ENCODE measurements around the gene STK32C. TPM values are rescaled to one million over a fixed set of nuclear protein-coding genes. Genes with fewer than 3 reads are reported as not detected.

Gene STK32C
- total RNA-seq, 1 donor from 2014 or later: 13.8 TPM

- ATAC-seq (ENCODE audit: low read depth) (no peak), DNase-seq (no peak)
- ChIA-PET CTCF (no interaction called here), POLR2A (no interaction called here)
- Mint-ChIP-seq H3K9me3 (no peaks in the 10 kb centered on the region), H3K4me1 (no peaks in the 10 kb centered on the region), H3K36me3 (ENCODE audit: low read depth) (no peaks in the 10 kb centered on the region), H3K27ac (no peak overlapping the region), H3K27me3 (no peaks in the 10 kb centered on the region), H3K4me3 (no peak overlapping the region)
- intact Hi-C loops (cut with micrococcal nuclease): no loop called here
- no peak for TF ChIP-seq CTCF (IDR thresholded peaks at IDR 0.05)
These were observed 111.3 kb downstream of the STK32C start for GRCh38 chr10:132196178-132197113.

GRCh38 chr10:132195366-132196075, 112.2 kb downstream of the STK32C start:
- DNase-seq (no peak), ATAC-seq (ENCODE audit: low read depth) (no peak)
- no peak for TF ChIP-seq CTCF (IDR thresholded peaks at IDR 0.05)
- CTCF ChIA-PET: no interaction called here
- Mint-ChIP-seq H3K36me3 (ENCODE audit: low read depth) (no peaks in the 10 kb centered on the region), H3K9me3 (peaks cover 3% of the 10 kb centered on the region), H3K27me3 (no peaks in the 10 kb centered on the region), H3K4me1 (no peaks in the 10 kb centered on the region), H3K27ac (no peak overlapping the region), H3K4me3 (no peak overlapping the region)
- POLR2A ChIA-PET: no interaction called here
- intact Hi-C loops (cut with micrococcal nuclease): no loop called here

GRCh38 chr10:132194726-132195125, 113.0 kb downstream of the STK32C start:
- H3K4me1 Mint-ChIP-seq: no peaks in the 10 kb centered on the region
- intact Hi-C loops (cut with micrococcal nuclease): no loop called here
- ChIA-PET CTCF (no interaction called here), POLR2A (no interaction called here)
- H3K9me3 Mint-ChIP-seq: peaks cover 3% of the 10 kb centered on the region
- H3K27ac Mint-ChIP-seq: no peak overlapping the region
- peaks cover 4% of the 10 kb centered on the region for H3K27me3 Mint-ChIP-seq
- no peak for TF ChIP-seq CTCF (IDR thresholded peaks at IDR 0.05)
- DNase-seq: no peak
- ATAC-seq (ENCODE audit: low read depth): no peak
- H3K4me3 Mint-ChIP-seq: no peak overlapping the region
- H3K36me3 Mint-ChIP-seq (ENCODE audit: low read depth): no peaks in the 10 kb centered on the region

- ATAC-seq (ENCODE audit: low read depth): no peak
- no peak for TF ChIP-seq CTCF (IDR thresholded peaks at IDR 0.05)
These were observed 113.7 kb downstream of the STK32C start for GRCh38 chr10:132193907-132194552.

More at GRCh38 chr10:132193907-132194552, 113.7 kb downstream of the STK32C start:
- no peak overlapping the region for H3K27ac Mint-ChIP-seq
- peaks cover 11% of the 10 kb centered on the region for H3K27me3 Mint-ChIP-seq
- H3K9me3 Mint-ChIP-seq: peaks cover 3% of the 10 kb centered on the region
- no peak for DNase-seq
- CTCF ChIA-PET: no interaction called here
- POLR2A ChIA-PET: no interaction called here
- H3K4me1 Mint-ChIP-seq: no peaks in the 10 kb centered on the region
- no peak overlapping the region for H3K4me3 Mint-ChIP-seq
- intact Hi-C loops (cut with micrococcal nuclease): no loop called here
- no peaks in the 10 kb centered on the region for H3K36me3 Mint-ChIP-seq (ENCODE audit: low read depth)
